Upper lobe of left lung (tissue), 6 donors: ENCODE results near the gene CCDC136. TPM values are rescaled to one million over a fixed set of nuclear protein-coding genes. Genes with fewer than 3 reads are reported as not detected.

Source experiments
- ATAC-seq, 2 donors: fragments of 200-7000 bp; cut with Tn5 transposase; one replicate each; pipeline ENCODE4 v1.9.1; 2022; ENCODE audit warnings: mild to moderate bottlenecking in 2 of 2, moderate library complexity in 2 of 2; ENCODE audit not compliant: low FRiP score in 2 of 2
- DNase-seq, 2 donors: peaks; one replicate each; pipeline ENCODE4 v3.0.0-alpha.2; 2019 to 2020
- H3K27ac ChIP-seq, 4 donors: fragments of 200-600 bp; sonication (generic); one replicate each; pipeline ENCODE4 v1.5.1; 2016 to 2019
- H3K27me3 ChIP-seq, 4 donors: fragments of 200-600 bp; sonication (generic); one replicate each; pipeline ENCODE4 v1.5.1; 2017 to 2019
- H3K36me3 ChIP-seq, 4 donors: fragments of 200-600 bp; sonication (generic); one replicate each; pipeline ENCODE4 v1.5.1; 2016 to 2019
- H3K4me1 ChIP-seq, 4 donors: fragments of 200-600 bp; sonication (generic); one replicate each; pipeline ENCODE4 v1.5.1; 2018 to 2019
- H3K4me3 ChIP-seq, 4 donors: fragments of 200-600 bp; sonication (generic); one replicate each; pipeline ENCODE4 v1.5.1; 2017 to 2019; ENCODE audit warnings: mild to moderate bottlenecking in 2 of 4, moderate library complexity in 1 of 4
- H3K9me3 ChIP-seq, 4 donors: fragments of 200-600 bp; sonication (generic); one replicate each; pipeline ENCODE4 v1.5.1; 2018 to 2019
- EP300 ChIP-seq, 4 donors: sonication (generic); formaldehyde crosslinking; IDR thresholded peaks; one replicate each; pipeline ENCODE4 v1.5.1; 2017; ENCODE audit warnings: antibody characterized with exemption in 4 of 4, control low read depth in 2 of 4
- POLR2A ChIP-seq, 4 donors: fragments of 450-650 bp; IDR thresholded peaks; one replicate each; pipeline ENCODE4 v1.5.1; 2016 to 2017; ENCODE audit warnings: antibody characterized with exemption in 4 of 4, mild to moderate bottlenecking in 2 of 4
- POLR2AphosphoS5 ChIP-seq, 2 donors: sonication (generic); formaldehyde crosslinking; IDR thresholded peaks; one replicate each; pipeline ENCODE4 v1.5.1; 2017; ENCODE audit warnings: antibody characterized with exemption in 2 of 2
- WGBS, 2 donors: methylation state at CpG; one replicate each; pipeline ENCODE4 v1.1.5; 2017 to 2018; 5-methylcytosine and 5-hydroxymethylcytosine counted together
- total RNA-seq, 6 donors: library from RNA; depleted of rRNA in 4 of 6; stranded (reverse); fragments of >200 nt in 4 of 6; gene quantifications; one replicate each; pipeline versions ENCODE4 v1.1.0 to v1.2.1, GENCODE V29; 2016 to 2021
- TF ChIP-seq, protein P1 (sequence below), 6 experiments: fragments of 450-650 bp in 4 of 6; fragments of 200-600 bp in 2 of 6; sonication (generic) in 2 of 6; IDR thresholded peaks; one replicate each; pipeline ENCODE4 v1.5.1; 2016 to 2019; ENCODE audit warnings: antibody characterized with exemption in 6 of 6
- donor health status: DM: no; HTN: no; CAD: no; lungs with moderate emphysema.
- donor health status: DM: no; HTN: yes; CAD: no; lungs with severe emphysema.

CCDC136 gene
- total RNA-seq, 6 donors from 2014 or later = 0.46 to 7.2 (median 2.2) TPM

DNA sequence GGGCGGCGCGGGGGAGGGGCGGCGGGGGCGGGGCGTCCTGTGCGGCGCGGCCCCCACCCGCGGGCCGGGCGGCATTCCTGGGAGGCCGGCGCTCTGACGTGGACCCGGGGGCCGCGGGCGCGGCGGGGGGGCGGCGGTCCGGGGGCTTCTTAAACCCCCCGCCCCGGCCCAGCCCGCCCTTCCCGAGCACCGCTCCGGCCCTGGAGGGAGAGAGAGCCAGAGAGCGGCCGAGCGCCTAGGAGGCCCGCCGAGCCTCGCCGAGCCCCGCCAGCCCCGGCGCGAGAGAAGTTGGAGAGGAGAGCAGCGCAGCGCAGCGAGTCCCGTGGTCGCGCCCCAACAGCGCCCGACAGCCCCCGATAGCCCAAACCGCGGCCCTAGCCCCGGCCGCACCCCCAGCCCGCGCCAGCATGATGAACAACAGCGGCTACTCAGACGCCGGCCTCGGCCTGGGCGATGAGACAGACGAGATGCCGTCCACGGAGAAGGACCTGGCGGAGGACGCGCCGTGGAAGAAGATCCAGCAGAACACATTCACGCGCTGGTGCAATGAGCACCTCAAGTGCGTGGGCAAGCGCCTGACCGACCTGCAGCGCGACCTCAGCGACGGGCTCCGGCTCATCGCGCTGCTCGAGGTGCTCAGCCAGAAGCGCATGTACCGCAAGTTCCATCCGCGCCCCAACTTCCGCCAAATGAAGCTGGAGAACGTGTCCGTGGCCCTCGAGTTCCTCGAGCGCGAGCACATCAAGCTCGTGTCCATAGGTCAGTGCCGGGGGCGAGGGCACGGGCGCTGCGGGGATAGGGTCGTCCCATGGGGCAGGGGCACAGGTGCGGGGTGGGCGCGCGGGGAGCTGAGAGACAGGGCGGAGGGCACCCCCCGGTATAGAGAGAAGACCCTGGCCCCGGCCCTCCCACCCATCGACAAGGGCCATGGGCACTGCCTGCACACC, 38.7 kb downstream of the CCDC136 start, which contains the start of gene FLNC:
Gene FLNC (plus strand): TSS at position 176 of the 947 bp plus-strand sequence. CDS start 232 bp downstream, at position 408.
- H3K9me3 ChIP-seq = no peaks in the 10 kb centered on the region
- peaks cover 0 to 39% (median 18%) of the 10 kb centered on the region in 4 donors for H3K27me3 ChIP-seq
- H3K4me3 ChIP-seq = peak within 1 kb of the TSS in 3 of 4 donors; percentile 38 to 47 (median 45)
- ATAC-seq = peak; percentile 4 to 50
- peak in 1 of 2 donors; percentile 91 for DNase-seq
- TF ChIP-seq POLR2AphosphoS5 (IDR thresholded peaks at IDR 0.05) = no peak
- TF ChIP-seq, protein P1, sequence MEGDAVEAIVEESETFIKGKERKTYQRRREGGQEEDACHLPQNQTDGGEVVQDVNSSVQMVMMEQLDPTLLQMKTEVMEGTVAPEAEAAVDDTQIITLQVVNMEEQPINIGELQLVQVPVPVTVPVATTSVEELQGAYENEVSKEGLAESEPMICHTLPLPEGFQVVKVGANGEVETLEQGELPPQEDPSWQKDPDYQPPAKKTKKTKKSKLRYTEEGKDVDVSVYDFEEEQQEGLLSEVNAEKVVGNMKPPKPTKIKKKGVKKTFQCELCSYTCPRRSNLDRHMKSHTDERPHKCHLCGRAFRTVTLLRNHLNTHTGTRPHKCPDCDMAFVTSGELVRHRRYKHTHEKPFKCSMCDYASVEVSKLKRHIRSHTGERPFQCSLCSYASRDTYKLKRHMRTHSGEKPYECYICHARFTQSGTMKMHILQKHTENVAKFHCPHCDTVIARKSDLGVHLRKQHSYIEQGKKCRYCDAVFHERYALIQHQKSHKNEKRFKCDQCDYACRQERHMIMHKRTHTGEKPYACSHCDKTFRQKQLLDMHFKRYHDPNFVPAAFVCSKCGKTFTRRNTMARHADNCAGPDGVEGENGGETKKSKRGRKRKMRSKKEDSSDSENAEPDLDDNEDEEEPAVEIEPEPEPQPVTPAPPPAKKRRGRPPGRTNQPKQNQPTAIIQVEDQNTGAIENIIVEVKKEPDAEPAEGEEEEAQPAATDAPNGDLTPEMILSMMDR (IDR thresholded peaks at IDR 0.05) = no peak
- no peak for TF ChIP-seq EP300 (IDR thresholded peaks at IDR 0.05)
- TF ChIP-seq POLR2A (IDR thresholded peaks at IDR 0.05) = no peak
- peaks cover 20 to 45% (median 28%) of the 10 kb centered on the region in 4 donors for H3K4me1 ChIP-seq
- peak within 1 kb of the TSS in 2 of 4 donors; percentile 21 to 64 for H3K27ac ChIP-seq
- WGBS, 2 donors = 0 to 4% methylated on average over 14 to 31 of the region's 109 CpGs
- H3K36me3 ChIP-seq = no peaks in the 10 kb centered on the region

DNA sequence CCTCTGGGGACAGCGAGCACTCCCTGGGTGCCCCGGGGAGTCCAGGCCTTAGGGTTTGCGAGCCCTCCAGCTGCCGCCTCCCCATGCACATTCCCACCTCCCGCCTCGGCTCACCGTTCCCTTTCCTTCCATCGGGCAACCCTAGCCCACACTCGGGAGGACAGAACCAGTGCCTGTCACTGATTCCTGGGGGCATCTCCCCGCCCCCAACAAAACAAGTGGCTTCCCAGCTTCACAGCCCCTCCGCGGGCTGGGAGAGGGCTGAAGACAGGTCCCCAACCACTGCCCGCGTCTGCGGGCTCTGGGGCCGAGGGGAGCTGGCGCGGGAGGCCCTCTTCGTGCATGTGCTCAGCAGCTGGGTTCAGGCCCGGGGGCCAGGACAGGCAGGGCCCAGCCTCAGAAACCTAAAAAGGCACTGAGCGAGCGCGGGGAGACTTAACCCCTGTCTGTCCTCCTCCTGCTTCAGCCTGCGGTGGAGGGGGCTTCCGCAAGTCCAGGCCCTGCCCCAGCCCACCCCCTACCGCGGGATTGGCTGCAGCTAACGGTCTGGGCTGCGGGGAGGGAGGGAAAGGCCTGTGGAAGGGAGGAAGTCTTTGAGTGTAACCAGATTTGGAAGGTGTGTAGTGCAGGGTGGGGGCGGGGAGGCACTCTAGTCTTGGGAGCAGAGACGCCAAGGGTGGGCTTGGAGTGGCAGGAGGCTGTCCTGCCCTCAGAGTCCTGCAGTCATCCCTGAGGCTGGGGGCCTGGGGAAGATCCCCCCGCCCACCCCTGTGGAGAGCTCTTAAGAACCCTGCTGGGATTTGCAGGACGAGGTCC, 39.6 kb downstream of the CCDC136 start:
- DNase-seq (peak in 1 of 2 donors; percentile 83), ATAC-seq (peak in 1 of 2 donors; percentile 25)
- H3K4me1 ChIP-seq = peaks cover 20 to 45% (median 28%) of the 10 kb centered on the region in 4 donors
- TF ChIP-seq EP300 (IDR thresholded peaks at IDR 0.05) = no peak
- TF ChIP-seq POLR2A (IDR thresholded peaks at IDR 0.05) = no peak
- TF ChIP-seq, protein P1 (IDR thresholded peaks at IDR 0.05) = no peak
- no peak for TF ChIP-seq POLR2AphosphoS5 (IDR thresholded peaks at IDR 0.05)
- H3K36me3 ChIP-seq = no peaks in the 10 kb centered on the region
- 7 to 13% methylated on average over 7 to 28 of the region's 33 CpGs for WGBS, 2 donors
- H3K27ac ChIP-seq = peak overlapping the region in 2 of 4 donors; percentile 21 to 64
- peak overlapping the region in 3 of 4 donors; percentile 38 to 47 (median 45) for H3K4me3 ChIP-seq
- peaks cover 0 to 39% (median 18%) of the 10 kb centered on the region in 4 donors for H3K27me3 ChIP-seq
- no peaks in the 10 kb centered on the region for H3K9me3 ChIP-seq

DNA sequence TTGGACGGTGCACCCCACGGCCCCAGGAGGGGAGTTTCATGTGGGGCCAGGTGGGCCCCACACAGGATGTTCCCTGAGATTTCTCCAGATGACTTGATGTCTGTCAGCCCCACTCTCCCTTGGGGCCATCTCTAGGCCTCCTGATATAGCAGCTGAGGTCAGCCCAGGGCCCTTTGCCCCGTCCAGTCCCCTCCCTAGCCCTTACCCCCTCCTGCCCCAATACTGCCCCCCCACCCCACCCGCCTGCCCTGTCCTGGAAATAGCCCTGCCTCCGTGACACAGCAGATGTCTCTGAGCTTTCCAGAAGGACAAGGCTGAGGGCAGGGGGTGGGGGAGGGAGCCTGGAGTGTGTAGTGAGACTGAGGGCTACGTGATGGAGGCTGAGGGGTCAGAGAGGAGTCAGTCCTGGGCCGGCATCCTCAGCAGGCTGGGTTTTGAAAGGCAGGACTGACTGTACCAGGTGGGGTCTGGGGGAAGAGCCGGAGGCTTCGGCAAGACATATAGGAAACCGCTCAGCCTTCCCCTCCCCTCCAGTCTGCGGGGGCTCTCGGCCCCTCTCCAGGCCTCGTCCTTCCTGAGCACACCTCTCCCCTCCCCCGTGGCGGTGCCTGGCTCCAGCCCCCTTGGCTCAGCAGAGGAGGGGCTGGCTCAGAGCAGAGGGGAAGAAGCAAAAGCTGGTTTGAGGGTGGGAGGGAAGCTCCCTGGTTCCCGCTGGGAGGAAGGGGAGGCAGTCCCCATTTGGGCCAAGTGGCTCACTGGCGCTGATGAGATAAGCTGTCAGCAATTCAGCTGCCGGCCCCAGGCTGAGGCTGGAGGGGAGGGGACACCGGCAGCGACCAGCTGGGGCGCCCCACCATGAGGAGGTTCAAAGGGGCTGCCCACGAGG, 40.5 kb downstream of the CCDC136 start:
- TF ChIP-seq, protein P1 (IDR thresholded peaks at IDR 0.05) = no peak
- no peak for TF ChIP-seq POLR2AphosphoS5 (IDR thresholded peaks at IDR 0.05)
- no peak for TF ChIP-seq POLR2A (IDR thresholded peaks at IDR 0.05)
- Histone ChIP-seq H3K9me3 (no peaks in the 10 kb centered on the region), H3K4me3 (peak overlapping the region in 2 of 4 donors; percentile 45 to 47), H3K36me3 (no peaks in the 10 kb centered on the region), H3K27ac (peak overlapping the region in 2 of 4 donors; percentile 32), H3K4me1 (peaks cover 20 to 45% (median 28%) of the 10 kb centered on the region in 4 donors), H3K27me3 (peaks cover 0 to 39% (median 18%) of the 10 kb centered on the region in 4 donors)
- peak in 1 of 2 donors; percentile 49 for DNase-seq
- 13 to 21% methylated on average over 12 to 17 of the region's 22 CpGs for WGBS, 2 donors
- ATAC-seq = peak in 1 of 2 donors; percentile 3

DNA sequence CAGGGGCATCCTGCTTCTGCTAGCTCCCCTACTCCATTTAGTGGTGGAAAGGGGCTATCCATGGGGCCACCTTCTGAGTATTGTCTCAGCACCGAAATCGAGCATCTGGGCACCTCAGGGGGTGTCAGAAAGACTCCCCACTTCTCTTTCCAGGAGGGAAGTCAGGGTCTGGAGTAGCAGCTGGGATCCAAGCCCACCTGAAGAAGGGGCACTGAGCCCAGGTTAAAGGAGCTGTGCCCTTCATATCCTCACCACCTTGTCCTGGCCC, 41.0 kb downstream of the CCDC136 start:
- peak overlapping the region in 2 of 4 donors; percentile 32 for H3K27ac ChIP-seq
- 17% methylated on average over 2 of the region's 2 CpGs; no CpG with 5 or more reads in 1 of the 2 donors for WGBS, 2 donors
- H3K4me1 ChIP-seq = peaks cover 20 to 45% (median 28%) of the 10 kb centered on the region in 4 donors
- no peak for ATAC-seq
- DNase-seq = no peak
- H3K36me3 ChIP-seq = no peaks in the 10 kb centered on the region
- TF ChIP-seq, protein P1 (IDR thresholded peaks at IDR 0.05) = no peak
- TF ChIP-seq POLR2A (IDR thresholded peaks at IDR 0.05) = no peak
- no peak for TF ChIP-seq EP300 (IDR thresholded peaks at IDR 0.05)
- TF ChIP-seq POLR2AphosphoS5 (IDR thresholded peaks at IDR 0.05) = no peak
- no peaks in the 10 kb centered on the region for H3K9me3 ChIP-seq
- H3K4me3 ChIP-seq = no peak overlapping the region
- peaks cover 0 to 39% (median 18%) of the 10 kb centered on the region in 4 donors for H3K27me3 ChIP-seq
